Activated B cell treated with CpG ODN at 0.5 μM for 24 hours (primary cell): ENCODE measurements around the gene SIDT2. TPM values are rescaled to one million over a fixed set of nuclear protein-coding genes. Genes with fewer than 3 reads are reported as not detected.
"Not testable (repeated sequence)": the region's sequence is repeated elsewhere in the genome, so short reads cannot be mapped to it uniquely, and the experiment has no call there.

ENCODE experiments used
- ATAC-seq: fragments of 200-7000 bp; cut with Tn5 transposase; one replicate; pipeline ENCODE4 v1.10.0; 2021; ENCODE audit warnings: low read depth, mild to moderate bottlenecking, moderate library complexity
- CTCF ChIA-PET: fragments of 350-600 bp; sonication (Branson Sonifier 250); formaldehyde crosslinking; loops from one replicate; lab custom pipeline; 2021; ENCODE audit warnings: antibody characterized with exemption; lab: Charles Lee
- POLR2A ChIA-PET: fragments of 350-600 bp; sonication (Branson Sonifier 250); formaldehyde crosslinking; loops from one replicate; lab custom pipeline; 2021; ENCODE audit warnings: antibody characterized with exemption; lab: Charles Lee
- DNase-seq: peaks from one replicate; pipeline ENCODE4 v3.0.0; 2022
- H3K27ac Mint-ChIP-seq: one replicate; pipeline ENCODE4 v1.8.0; 2020; ENCODE audit warnings: mixed read lengths
- H3K27me3 Mint-ChIP-seq: one replicate; pipeline ENCODE4 v1.8.0; 2021; ENCODE audit warnings: mixed read lengths
- H3K36me3 Mint-ChIP-seq: one replicate; pipeline ENCODE4 v1.8.0; 2021; ENCODE audit warnings: low read depth, mixed read lengths
- H3K4me1 Mint-ChIP-seq: one replicate; pipeline ENCODE4 v1.8.0; 2021; ENCODE audit warnings: mixed read lengths
- H3K4me3 Mint-ChIP-seq: one replicate; pipeline ENCODE4 v1.8.0; 2020; ENCODE audit warnings: mild to moderate bottlenecking, mixed read lengths
- H3K9me3 Mint-ChIP-seq: one replicate; pipeline ENCODE4 v1.8.0; 2020; ENCODE audit warnings: mixed read lengths
- intact Hi-C: fragments of 100-400 bp; cut with micrococcal nuclease; formaldehyde crosslinking; loops from one replicate; pipeline ENCODE4 v1.15.1; 2024
- total RNA-seq: library from RNA; stranded (reverse); gene quantifications from 2 replicates; pipeline ENCODE4 v1.2.3, GENCODE V29; 2022
- TF ChIP-seq, protein P1 (sequence below): fragments of 200-600 bp; IDR thresholded peaks from one replicate; pipeline ENCODE4 v1.8.0; 2022; ENCODE audit warnings: antibody characterized with exemption, mild to moderate bottlenecking

SIDT2 gene
- total RNA-seq, 1 donor from 2014 or later, result 115 TPM

DNA sequence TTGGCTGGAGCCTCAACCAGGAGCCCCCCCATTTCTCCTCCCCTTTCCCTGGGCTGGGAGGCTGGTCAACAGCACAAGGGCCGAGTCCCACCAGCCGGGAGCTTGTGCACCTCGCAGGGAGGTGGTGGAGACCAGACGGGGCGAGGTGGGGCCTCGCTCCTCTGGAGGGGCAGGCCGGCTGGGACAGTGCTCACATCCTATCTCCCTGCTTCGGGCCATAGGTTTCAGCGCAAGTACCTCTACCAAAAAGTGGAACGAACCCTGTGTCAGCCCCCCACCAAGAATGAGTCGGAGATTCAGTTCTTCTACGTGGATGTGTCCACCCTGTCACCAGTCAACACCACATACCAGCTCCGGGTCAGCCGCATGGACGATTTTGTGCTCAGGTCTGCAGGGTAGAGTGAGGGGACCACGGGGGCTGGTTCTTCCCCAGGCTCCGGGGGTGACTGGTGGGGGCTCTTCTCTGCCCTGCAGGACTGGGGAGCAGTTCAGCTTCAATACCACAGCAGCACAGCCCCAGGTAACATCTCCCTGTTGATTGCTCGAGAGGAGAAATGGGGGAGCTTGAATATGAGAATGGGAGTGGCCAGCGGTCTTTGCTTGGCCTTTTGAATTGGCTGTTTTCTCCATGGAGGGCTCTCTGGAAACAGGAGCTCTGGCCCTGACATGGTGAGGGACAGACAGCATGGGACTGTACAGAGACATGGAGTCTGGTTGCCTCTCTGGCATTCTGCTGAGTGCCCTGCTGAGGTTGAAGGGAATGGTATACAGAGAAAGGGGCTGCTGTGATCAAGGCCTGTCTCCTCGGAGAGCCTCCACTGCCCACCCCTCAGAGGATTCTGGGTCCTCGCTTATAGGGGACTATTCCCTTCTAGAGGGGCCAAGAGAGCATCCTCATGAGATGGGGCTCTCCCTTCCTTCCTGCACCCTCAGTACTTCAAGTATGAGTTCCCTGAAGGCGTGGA, 3.3 kb downstream of the SIDT2 start:
- DNase-seq (no peak), ATAC-seq (no peak)
- Mint-ChIP-seq H3K9me3 (no peaks in the 10 kb centered on the region), H3K27ac (peak overlapping the region; percentile 24), H3K4me3 (no peak overlapping the region), H3K27me3 (no peaks in the 10 kb centered on the region), H3K36me3 (peaks cover 42% of the 10 kb centered on the region), H3K4me1 (peaks cover 63% of the 10 kb centered on the region)
- TF ChIP-seq, protein P1, sequence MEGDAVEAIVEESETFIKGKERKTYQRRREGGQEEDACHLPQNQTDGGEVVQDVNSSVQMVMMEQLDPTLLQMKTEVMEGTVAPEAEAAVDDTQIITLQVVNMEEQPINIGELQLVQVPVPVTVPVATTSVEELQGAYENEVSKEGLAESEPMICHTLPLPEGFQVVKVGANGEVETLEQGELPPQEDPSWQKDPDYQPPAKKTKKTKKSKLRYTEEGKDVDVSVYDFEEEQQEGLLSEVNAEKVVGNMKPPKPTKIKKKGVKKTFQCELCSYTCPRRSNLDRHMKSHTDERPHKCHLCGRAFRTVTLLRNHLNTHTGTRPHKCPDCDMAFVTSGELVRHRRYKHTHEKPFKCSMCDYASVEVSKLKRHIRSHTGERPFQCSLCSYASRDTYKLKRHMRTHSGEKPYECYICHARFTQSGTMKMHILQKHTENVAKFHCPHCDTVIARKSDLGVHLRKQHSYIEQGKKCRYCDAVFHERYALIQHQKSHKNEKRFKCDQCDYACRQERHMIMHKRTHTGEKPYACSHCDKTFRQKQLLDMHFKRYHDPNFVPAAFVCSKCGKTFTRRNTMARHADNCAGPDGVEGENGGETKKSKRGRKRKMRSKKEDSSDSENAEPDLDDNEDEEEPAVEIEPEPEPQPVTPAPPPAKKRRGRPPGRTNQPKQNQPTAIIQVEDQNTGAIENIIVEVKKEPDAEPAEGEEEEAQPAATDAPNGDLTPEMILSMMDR, result no peak
- POLR2A ChIA-PET, result interaction anchor here (0.6 to 5.7 kb wide), 7 partner anchors 12 to 49 kb away, joined by 3 to 89 read pairs (median 4); partner anchors contain the start of genes PAFAH1B2, PCSK7 and RNF214
- intact Hi-C loops, result loop anchor here (1.0 kb wide), 1 partner anchor 44 kb away; no protein-coding TSS in a partner anchor
- CTCF ChIA-PET, result interaction anchor here (0.9 to 7.4 kb wide), 6 partner anchors 8 to 47 kb away, joined by 3 to 119 read pairs (median 5); partner anchors contain the start of genes PAFAH1B2, PCSK7 and RNF214

DNA sequence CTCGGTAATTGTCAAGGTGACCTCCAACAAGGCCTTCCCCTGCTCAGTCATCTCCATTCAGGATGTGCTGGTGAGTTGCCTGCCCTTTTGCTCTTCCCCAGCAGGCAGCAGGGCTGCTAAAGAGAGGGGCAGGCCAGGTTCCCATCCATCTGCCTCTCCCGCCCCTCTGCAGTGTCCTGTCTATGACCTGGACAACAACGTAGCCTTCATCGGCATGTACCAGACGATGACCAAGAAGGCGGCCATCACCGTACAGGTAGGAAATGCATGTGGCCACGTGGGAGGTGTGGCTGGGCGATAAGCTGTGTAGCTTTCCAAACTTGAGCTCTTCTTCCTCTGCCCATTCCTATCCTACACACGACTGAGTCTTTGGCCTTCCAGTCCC, 4.0 kb downstream of the SIDT2 start:
- H3K36me3 Mint-ChIP-seq, result peaks cover 49% of the 10 kb centered on the region
- no peak for DNase-seq
- peaks cover 69% of the 10 kb centered on the region for H3K4me1 Mint-ChIP-seq
- H3K4me3 Mint-ChIP-seq, result no peak overlapping the region
- ChIA-PET CTCF (interaction anchor here (1.2 to 7.4 kb wide), 4 partner anchors 10 to 46 kb away, joined by 3 to 119 read pairs (median 6); partner anchors contain the start of genes PCSK7 and RNF214), POLR2A (interaction anchor here (0.6 to 5.7 kb wide), 4 partner anchors 11 to 48 kb away, joined by 3 to 45 read pairs (median 3); no protein-coding TSS in a partner anchor)
- H3K27ac Mint-ChIP-seq, result peak overlapping the region; percentile 53
- ATAC-seq, result no peak
- H3K27me3 Mint-ChIP-seq, result no peaks in the 10 kb centered on the region
- no peaks in the 10 kb centered on the region for H3K9me3 Mint-ChIP-seq
- intact Hi-C loops, result no loop called here
- TF ChIP-seq, protein P1, result no peak

DNA sequence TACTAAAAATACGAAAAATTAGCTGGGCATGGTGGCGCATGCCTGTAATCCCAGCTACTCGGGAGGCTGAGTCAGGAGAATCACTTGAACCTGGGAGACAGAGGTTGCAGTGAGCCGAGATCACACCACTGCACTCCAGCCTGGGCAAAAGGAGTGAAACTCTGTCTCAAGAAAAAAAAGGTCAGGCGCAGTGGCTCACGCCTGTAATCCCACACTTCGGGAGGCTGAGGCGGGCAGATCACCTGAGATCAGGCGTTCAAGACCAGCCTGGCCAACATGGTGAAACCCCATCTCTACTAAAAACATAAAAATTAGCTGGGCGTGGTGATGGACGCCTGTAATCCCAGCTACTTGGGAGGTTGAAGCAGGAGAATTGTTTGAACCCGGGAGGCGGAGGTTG, 4.6 kb downstream of the SIDT2 start:
- ATAC-seq, intact Hi-C loops, DNase-seq, H3K4me3 Mint-ChIP-seq, H3K27me3 Mint-ChIP-seq, H3K9me3 Mint-ChIP-seq, H3K27ac Mint-ChIP-seq: not testable (repeated sequence)
- Mint-ChIP-seq H3K4me1 (peaks cover 72% of the 10 kb centered on the region), H3K36me3 (peaks cover 55% of the 10 kb centered on the region)
- CTCF ChIA-PET, result interaction anchor here (7.4 kb wide), 1 partner anchor 46 kb away, joined by 119 read pairs; the partner anchor contains the start of genes PCSK7 and RNF214
- POLR2A ChIA-PET, result interaction anchor here (0.6 to 5.7 kb wide), 3 partner anchors 38 to 48 kb away, joined by 3 to 45 read pairs (median 3); no protein-coding TSS in a partner anchor

DNA sequence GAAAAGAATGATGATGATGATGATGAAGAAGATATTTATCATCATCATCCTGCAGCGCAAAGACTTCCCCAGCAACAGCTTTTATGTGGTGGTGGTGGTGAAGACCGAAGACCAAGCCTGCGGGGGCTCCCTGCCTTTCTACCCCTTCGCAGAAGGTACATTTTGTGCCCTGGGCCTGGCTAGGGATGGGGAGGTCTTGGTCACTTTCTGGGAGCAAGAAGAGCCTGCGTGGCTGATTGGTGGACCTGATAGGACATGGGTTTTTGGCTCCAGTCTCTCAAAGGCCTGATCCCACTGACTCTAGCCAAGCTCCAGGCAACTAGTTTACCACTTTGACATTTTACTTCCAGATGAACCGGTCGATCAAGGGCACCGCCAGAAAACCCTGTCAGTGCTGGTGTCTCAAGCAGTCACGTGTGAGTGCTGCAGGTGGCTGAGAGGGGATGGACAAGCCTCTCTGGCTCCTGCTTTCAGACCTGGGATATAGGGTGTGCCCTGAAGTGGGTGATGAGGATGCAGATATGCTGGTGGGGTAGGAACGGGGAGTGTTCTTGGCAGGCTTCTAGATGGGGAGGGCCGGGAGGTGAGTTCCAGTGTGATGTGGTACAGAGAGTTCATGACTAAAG, 5.3 kb downstream of the SIDT2 start:
- DNase-seq (no peak), ATAC-seq (no peak)
- H3K27me3 Mint-ChIP-seq, result no peaks in the 10 kb centered on the region
- peak overlapping the region; percentile 42 for H3K27ac Mint-ChIP-seq
- no peak overlapping the region for H3K4me3 Mint-ChIP-seq
- ChIA-PET POLR2A (interaction anchor here (0.7 to 5.7 kb wide), 4 partner anchors 42 to 1033 kb away, joined by 3 to 45 read pairs (median 4); no protein-coding TSS in a partner anchor), CTCF (interaction anchor here (7.4 kb wide), 1 partner anchor 45 kb away, joined by 119 read pairs; the partner anchor contains the start of genes PCSK7 and RNF214)
- intact Hi-C loops, result no loop called here
- TF ChIP-seq, protein P1, result no peak
- no peaks in the 10 kb centered on the region for H3K9me3 Mint-ChIP-seq
- H3K36me3 Mint-ChIP-seq, result peaks cover 59% of the 10 kb centered on the region
- peaks cover 74% of the 10 kb centered on the region for H3K4me1 Mint-ChIP-seq

DNA sequence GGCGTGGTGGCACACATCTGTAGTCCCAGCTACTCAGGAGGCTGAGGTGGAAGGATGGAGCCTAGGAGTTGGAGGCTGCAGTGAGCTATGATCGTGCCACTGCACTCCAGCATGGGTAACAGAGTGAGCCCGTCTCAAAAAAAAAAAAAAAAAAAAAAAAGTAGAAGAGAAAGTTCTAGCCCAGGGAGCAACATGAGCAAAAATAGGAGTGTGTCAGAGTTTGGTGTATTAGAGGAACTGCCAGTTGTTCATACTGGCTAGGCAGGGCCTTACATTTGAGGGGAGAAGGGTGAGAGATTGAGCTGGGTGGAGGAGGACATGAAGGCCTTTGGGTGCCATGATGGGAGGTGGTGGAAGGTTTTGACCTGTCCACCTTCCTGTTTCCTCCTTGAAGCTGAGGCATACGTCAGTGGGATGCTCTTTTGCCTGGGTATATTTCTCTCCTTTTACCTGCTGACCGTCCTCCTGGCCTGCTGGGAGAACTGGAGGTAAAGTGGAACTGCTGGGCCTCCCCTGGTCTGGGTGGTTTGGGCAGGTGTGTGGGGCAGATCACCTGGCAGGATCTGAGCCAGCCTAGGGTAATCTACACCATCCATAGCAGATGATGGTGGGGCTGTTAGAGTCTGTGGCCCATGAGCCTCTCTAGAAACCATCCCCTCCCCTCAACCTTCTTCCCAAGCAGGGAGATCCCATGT, 7.3 kb downstream of the SIDT2 start:
- peaks cover 80% of the 10 kb centered on the region for H3K4me1 Mint-ChIP-seq
- peak overlapping the region; percentile 94 for H3K27ac Mint-ChIP-seq
- H3K9me3 Mint-ChIP-seq, result no peaks in the 10 kb centered on the region
- ChIA-PET POLR2A (interaction anchor here (0.6 to 5.9 kb wide), 14 partner anchors 19 to 1698 kb away, joined by 3 to 37 read pairs (median 8); partner anchors contain the start of gene PAFAH1B2), CTCF (no interaction called here)
- TF ChIP-seq, protein P1, result no peak
- peak overlapping the region; percentile 42 for H3K4me3 Mint-ChIP-seq
- no peak for DNase-seq
- H3K36me3 Mint-ChIP-seq, result peaks cover 72% of the 10 kb centered on the region
- no peaks in the 10 kb centered on the region for H3K27me3 Mint-ChIP-seq
- intact Hi-C loops, result no loop called here
- ATAC-seq, result peak; percentile 38
